H1 (cell line): ENCODE results near the gene STIMATE. TPM values are rescaled to one million over a fixed set of nuclear protein-coding genes. Genes with fewer than 3 reads are reported as not detected.

Experiments used
- CTCF ChIA-PET: fragments of 300-600 bp; sonication (Branson Sonifier 250); formaldehyde crosslinking; loops from one replicate; lab custom pipeline; 2021; ENCODE audit not compliant: partially characterized antibody; lab: Charles Lee
- POLR2A ChIA-PET: fragments of 300-600 bp; sonication (Branson Sonifier 250); formaldehyde crosslinking; loops from one replicate; lab custom pipeline; 2021; ENCODE audit warnings: inconsistent platforms; ENCODE audit not compliant: partially characterized antibody; lab: Charles Lee
- DNase-seq, 2 experiments: peaks; one replicate each; pipeline versions ENCODE4 v3.0.0 to v3.0.0-alpha.2; 2010 to 2022; ENCODE audit warnings: low spot score in 2 of 2, low read depth in 1 of 2, mixed read lengths in 1 of 2
- FAIRE-seq: peaks from 2 replicates; lab custom pipeline; 2011; peaks lifted over from hg19 to GRCh38; lab: Jason Lieb, UNC
- H2AFZ ChIP-seq: 2 replicates; pipeline ENCODE4 v1.8.1; 2012; ENCODE audit warnings: low read length, inconsistent platforms
- H2AK5ac ChIP-seq: 2 replicates; pipeline ENCODE4 v1.6.1; 2013; ENCODE audit warnings: low read depth, low read length
- H2BK120ac ChIP-seq: replicated peaks from 2 replicates; pipeline ENCODE3; 2013; ENCODE audit warnings: low read depth, low read length, inconsistent platforms
- H2BK12ac ChIP-seq: 2 replicates; pipeline ENCODE4 v1.6.1; 2013; ENCODE audit warnings: low read depth, low read length
- H2BK15ac ChIP-seq: 2 replicates; pipeline ENCODE4 v1.6.1; 2013; ENCODE audit warnings: low read length
- H2BK20ac ChIP-seq: 2 replicates; pipeline ENCODE4 v1.6.1; 2013; ENCODE audit warnings: low read length
- H2BK5ac ChIP-seq: 2 replicates; pipeline ENCODE4 v1.6.1; 2013; ENCODE audit warnings: low read depth, low read length
- H3K14ac ChIP-seq: 2 replicates; pipeline ENCODE4 v1.6.1; 2013; ENCODE audit warnings: inconsistent platforms; ENCODE audit not compliant: insufficient read length
- H3K18ac ChIP-seq: 2 replicates; pipeline ENCODE4 v1.6.1; 2013; ENCODE audit warnings: low read length; ENCODE audit errors: extremely low read depth
- H3K23ac ChIP-seq: 2 replicates; pipeline ENCODE4 v1.6.1; 2013; ENCODE audit warnings: inconsistent platforms; ENCODE audit not compliant: insufficient read length
- H3K23me2 ChIP-seq: 2 replicates; pipeline ENCODE4 v1.6.1; 2013; ENCODE audit warnings: low read depth, low read length
- H3K27ac ChIP-seq: 2 replicates; pipeline ENCODE4 v1.6.1; 2011; ENCODE audit warnings: low read depth, low read length, inconsistent platforms
- H3K27me3 ChIP-seq, 4 experiments: replicated peaks in 1 of 4; 1 replicate in 1 of 4; 2 replicates in 3 of 4; pipeline versions ENCODE4 v1.6.1 to v1.8.1; 2011 to 2013; ENCODE audit warnings: low read length in 3 of 4, mild to moderate bottlenecking in 3 of 4, inconsistent platforms in 2 of 4, mixed read lengths in 2 of 4, moderate library complexity in 1 of 4; ENCODE audit not compliant: control insufficient read depth in 3 of 4, insufficient read depth in 3 of 4; ENCODE audit errors: extremely low read depth in 1 of 4
- H3K36me3 ChIP-seq, 4 experiments: 2 replicates each; pipeline versions ENCODE4 v1.6.1 to v1.8.1; 2011 to 2013; ENCODE audit warnings: mild to moderate bottlenecking in 4 of 4, low read length in 3 of 4, moderate library complexity in 2 of 4, control low read depth in 1 of 4, inconsistent platforms in 1 of 4; ENCODE audit not compliant: insufficient read depth in 4 of 4, control insufficient read depth in 2 of 4
- H3K4ac ChIP-seq: replicated peaks from 2 replicates; pipeline ENCODE3; 2013; ENCODE audit warnings: low read length, low read depth, mixed read lengths, inconsistent platforms; ENCODE audit not compliant: insufficient read length
- H3K4me1 ChIP-seq, 4 experiments: replicated peaks in 1 of 4; 1 replicate in 1 of 4; 2 replicates in 3 of 4; pipeline versions ENCODE4 v1.6.1 to v1.8.1; 2011 to 2013; ENCODE audit warnings: low read length in 3 of 4, inconsistent platforms in 2 of 4, mixed read lengths in 1 of 4; ENCODE audit not compliant: insufficient read depth in 4 of 4, control insufficient read depth in 3 of 4
- H3K4me2 ChIP-seq, 2 experiments: 2 replicates each; pipeline versions ENCODE4 v1.6.1 to v1.8.1; 2011 to 2013; ENCODE audit warnings: low read depth in 2 of 2, low read length in 2 of 2, control low read depth in 1 of 2, inconsistent platforms in 1 of 2, mild to moderate bottlenecking in 1 of 2; ENCODE audit not compliant: insufficient read depth in 1 of 2
- H3K4me3 ChIP-seq, 4 experiments: fragments of 200-600, 300-600 bp in 1 of 4; sonication (generic), shearing (Covaris generic), sonication (Bioruptor Twin) in 1 of 4; 2 replicates each; pipeline versions ENCODE4 v1.5.1 to v1.8.1; 2011 to 2016; ENCODE audit warnings: low read length in 4 of 4, low read depth in 3 of 4, control low read depth in 2 of 4, inconsistent platforms in 2 of 4, mild to moderate bottlenecking in 2 of 4, mixed read lengths in 1 of 4, moderate library complexity in 1 of 4; ENCODE audit not compliant: insufficient read depth in 2 of 4; ENCODE audit errors: extremely low read depth in 1 of 4
- H3K56ac ChIP-seq: replicated peaks from 2 replicates; pipeline ENCODE3; 2013; ENCODE audit warnings: low read depth, mild to moderate bottlenecking, mixed read lengths, low read length, inconsistent platforms; ENCODE audit not compliant: insufficient read length
- H3K79me1 ChIP-seq: 2 replicates; pipeline ENCODE4 v1.6.1; 2013; ENCODE audit warnings: low read depth, low read length, control low read depth
- H3K79me2 ChIP-seq, 2 experiments: 2 replicates each; pipeline versions ENCODE4 v1.6.1 to v1.8.1; 2012 to 2013; ENCODE audit warnings: low read length in 2 of 2, mild to moderate bottlenecking in 2 of 2, inconsistent platforms in 1 of 2; ENCODE audit not compliant: insufficient read depth in 2 of 2, control insufficient read depth in 1 of 2
- H3K9ac ChIP-seq, 4 experiments: replicated peaks in 1 of 4; 1 replicate in 1 of 4; 2 replicates in 3 of 4; pipeline versions ENCODE4 v1.6.1 to v1.8.1; 2011 to 2013; ENCODE audit warnings: low read depth in 3 of 4, low read length in 3 of 4, control low read depth in 2 of 4, mild to moderate bottlenecking in 2 of 4, moderate library complexity in 2 of 4, inconsistent platforms in 1 of 4; ENCODE audit errors: extremely low read depth in 1 of 4
- H3K9me3 ChIP-seq, 2 experiments: 2 replicates each; pipeline versions ENCODE4 v1.6.1 to v1.8.1; 2012 to 2013; ENCODE audit warnings: mild to moderate bottlenecking in 2 of 2, moderate library complexity in 2 of 2, control low read depth in 1 of 2, inconsistent platforms in 1 of 2, low read depth in 1 of 2, low read length in 1 of 2, mixed read lengths in 1 of 2; ENCODE audit not compliant: insufficient read depth in 2 of 2
- H4K20me1 ChIP-seq, 2 experiments: replicated peaks in 1 of 2; 2 replicates each; pipeline versions ENCODE3 to v1.8.1; 2011 to 2013; ENCODE audit warnings: inconsistent platforms in 2 of 2, low read length in 2 of 2, mild to moderate bottlenecking in 1 of 2; ENCODE audit not compliant: insufficient read depth in 2 of 2, control insufficient read depth in 1 of 2
- H4K5ac ChIP-seq: 2 replicates; pipeline ENCODE4 v1.6.1; 2013; ENCODE audit warnings: low read length, low read depth, mixed read lengths, inconsistent platforms; ENCODE audit not compliant: insufficient read length
- H4K8ac ChIP-seq: 2 replicates; pipeline ENCODE4 v1.8.0; 2013; ENCODE audit warnings: mild to moderate bottlenecking, moderate library complexity, low read length, inconsistent platforms; ENCODE audit not compliant: insufficient read depth; ENCODE audit errors: extremely low read depth
- H4K91ac ChIP-seq: replicated peaks from 2 replicates; pipeline ENCODE3; 2013; ENCODE audit warnings: low read length, mixed read lengths, inconsistent platforms; ENCODE audit not compliant: insufficient read length
- ATF3 ChIP-seq: IDR thresholded peaks from 2 replicates; pipeline ENCODE4 v1.6.1; 2011; ENCODE audit warnings: low read depth, mild to moderate bottlenecking, low read length; ENCODE audit not compliant: insufficient read depth
- BACH1 ChIP-seq: IDR thresholded peaks from 2 replicates; pipeline ENCODE4 v1.6.1; 2012; ENCODE audit warnings: low read length, improper control_type of control experiment
- CEBPB ChIP-seq: IDR thresholded peaks from 2 replicates; pipeline ENCODE4 v1.6.1; 2012; ENCODE audit warnings: low read depth, low read length
- CHD2 ChIP-seq: IDR thresholded peaks from 2 replicates; pipeline ENCODE4 v1.6.1; 2012; ENCODE audit warnings: low read length, improper control_type of control experiment
- FOSL1 ChIP-seq: IDR thresholded peaks from 2 replicates; pipeline ENCODE4 v1.6.1; 2011; ENCODE audit warnings: mild to moderate bottlenecking, low read depth, low read length, moderate library complexity; ENCODE audit not compliant: insufficient read depth
- GABPA ChIP-seq: IDR thresholded peaks from 2 replicates; pipeline ENCODE4 v1.6.1; 2011; ENCODE audit warnings: mild to moderate bottlenecking, low read length, moderate library complexity, borderline replicate concordance; ENCODE audit not compliant: insufficient read depth
- JUN ChIP-seq: IDR thresholded peaks from 2 replicates; pipeline ENCODE4 v1.6.1; 2011; ENCODE audit warnings: low read depth, mild to moderate bottlenecking, improper control_type of control experiment, low read length
- RAD21 ChIP-seq, 2 experiments: IDR thresholded peaks in 1 of 2; conservative IDR thresholded peaks in 1 of 2; 2 replicates each; pipeline ENCODE4 v1.6.1; 2011; ENCODE audit warnings: low read depth in 2 of 2, low read length in 2 of 2, improper control_type of control experiment in 1 of 2, inconsistent platforms in 1 of 2, mild to moderate bottlenecking in 1 of 2, moderate library complexity in 1 of 2
- RFX5 ChIP-seq: IDR thresholded peaks from 2 replicates; pipeline ENCODE4 v1.6.1; 2011; ENCODE audit warnings: low read depth, low read length, improper control_type of control experiment, borderline replicate concordance
- RXRA ChIP-seq: IDR thresholded peaks from 2 replicates; pipeline ENCODE4 v1.6.1; 2011; ENCODE audit warnings: low read depth, mild to moderate bottlenecking, low read length, moderate library complexity; ENCODE audit not compliant: insufficient read depth
- TEAD4 ChIP-seq: IDR thresholded peaks from 2 replicates; pipeline ENCODE4 v1.6.1; 2012; ENCODE audit warnings: low read depth, low read length, inconsistent platforms, mixed read lengths
- WGBS, 2 experiments: shearing (Covaris generic) in 1 of 2; methylation state at CpG; one replicate each; pipeline versions ENCODE4 v1.1.6 to v1.1.7; 2013 to 2015; ENCODE audit warnings: low lambda C conversion rate in 2 of 2, mixed read lengths in 2 of 2, inconsistent platforms in 1 of 2, low coverage in 1 of 2, missing lambda C conversion rate in 1 of 2; ENCODE audit not compliant: insufficient replicate concordance in 2 of 2, insufficient coverage in 1 of 2, insufficient read length in 1 of 2; ENCODE audit errors: extremely low coverage in 1 of 2, missing lambda C conversion rate in 1 of 2; 5-methylcytosine and 5-hydroxymethylcytosine counted together
- polyA plus RNA-seq, 7 experiments: library from polyadenylated mRNA; depleted of rRNA in 3 of 7; stranded (reverse) in 5 of 7; unstranded in 2 of 7; fragments of >200 nt in 5 of 7; fragments of 200-250 nt in 2 of 7; gene quantifications; 1 replicate in 5 of 7; 2 replicates in 1 of 7; 4 replicates in 1 of 7; pipeline versions ENCODE4 v1.2.1 to v1.2.3, GENCODE V29; 2011 to 2013; ENCODE audit warnings: missing spikeins in 2 of 7, mixed read lengths in 2 of 7
- total RNA-seq: library from RNA; stranded (reverse); fragmentation: NEBNext Ultra II Directional; extraction: Animal tissue kit (Norgen Biotek cat#: 25700); gene quantifications from 2 replicates; pipeline ENCODE4 v1.2.1, GENCODE V29; 2021
- TF ChIP-seq, protein P1 (sequence below): IDR thresholded peaks from 2 replicates; pipeline ENCODE4 v1.6.1; 2012; ENCODE audit warnings: low read length, inconsistent platforms

The STIMATE gene
- total and polyA plus RNA-seq, 2 of the 8 experiments (the other 6 are each of a cell fraction or from before 2014, with no cell fraction given): 17.5 to 22.1 TPM

GRCh38 chr3:52857133-52857532 lies 40.2 kb downstream of the STIMATE start:
- H4K8ac ChIP-seq: no peak overlapping the region
- H3K79me2 ChIP-seq: no peaks in the 10 kb centered on the region
- no peak overlapping the region for H2BK15ac ChIP-seq
- H3K4me2 ChIP-seq: no peak overlapping the region
- POLR2A ChIA-PET: interaction anchor here (0.9 kb wide), 1 partner anchor 13 kb away, joined by 3 read pairs; no protein-coding TSS in a partner anchor
- no peak overlapping the region for H3K9ac ChIP-seq
- no peak overlapping the region for H3K23ac ChIP-seq
- H3K4ac ChIP-seq: no peak overlapping the region
- H2BK20ac ChIP-seq: no peak overlapping the region
- H2AK5ac ChIP-seq: no peak overlapping the region
- H3K23me2 ChIP-seq: no peaks in the 10 kb centered on the region
- peaks cover 0 to 4% (median 0%) of the 10 kb centered on the region in 4 experiments; a peak in 3 of 8 replicates for H3K36me3 ChIP-seq
- DNase-seq (no peak), FAIRE-seq (no peak)
- H2BK5ac ChIP-seq: no peak overlapping the region
- H3K14ac ChIP-seq: no peak overlapping the region
- H3K79me1 ChIP-seq: no peaks in the 10 kb centered on the region
- no peak overlapping the region for H3K56ac ChIP-seq
- H4K91ac ChIP-seq: no peak overlapping the region
- H4K5ac ChIP-seq: no peak overlapping the region
- no peaks in the 10 kb centered on the region for H3K9me3 ChIP-seq
- no peak overlapping the region for H2AFZ ChIP-seq
- H2BK12ac ChIP-seq: no peak overlapping the region
- CTCF ChIA-PET: interaction anchor here (1.0 to 2.2 kb wide), 9 partner anchors 9 to 343 kb away, joined by 3 to 8 read pairs (median 4); no protein-coding TSS in a partner anchor
- no peaks in the 10 kb centered on the region for H3K27me3 ChIP-seq
- WGBS, 2 experiments: 73% methylated on average over 3 of the region's 3 CpGs; no CpG with 5 or more reads in 1 of the 2 experiments
- no peak overlapping the region for H2BK120ac ChIP-seq
- H3K18ac ChIP-seq: no peak overlapping the region
- H3K4me3 ChIP-seq: no peak overlapping the region
- peaks cover 0 to 6% of the 10 kb centered on the region in 2 experiments for H4K20me1 ChIP-seq
- H3K27ac ChIP-seq: no peak overlapping the region
- no peaks in the 10 kb centered on the region for H3K4me1 ChIP-seq
- TF ChIP-seq FOSL1 (no peak), CHD2 (no peak), ATF3 (no peak), JUN (no peak), TEAD4 (no peak), RXRA (no peak), GABPA (no peak), RAD21 (IDR thresholded peaks at IDR 0.05 in 1 of 2, conservative IDR thresholded peaks at IDR 0.05 in 1 of 2; ENCODE audit: low read depth in 2 of 2, low read length in 2 of 2) (no peak), BACH1 (no peak), CEBPB (no peak), RFX5 (no peak)
- TF ChIP-seq, protein P1, sequence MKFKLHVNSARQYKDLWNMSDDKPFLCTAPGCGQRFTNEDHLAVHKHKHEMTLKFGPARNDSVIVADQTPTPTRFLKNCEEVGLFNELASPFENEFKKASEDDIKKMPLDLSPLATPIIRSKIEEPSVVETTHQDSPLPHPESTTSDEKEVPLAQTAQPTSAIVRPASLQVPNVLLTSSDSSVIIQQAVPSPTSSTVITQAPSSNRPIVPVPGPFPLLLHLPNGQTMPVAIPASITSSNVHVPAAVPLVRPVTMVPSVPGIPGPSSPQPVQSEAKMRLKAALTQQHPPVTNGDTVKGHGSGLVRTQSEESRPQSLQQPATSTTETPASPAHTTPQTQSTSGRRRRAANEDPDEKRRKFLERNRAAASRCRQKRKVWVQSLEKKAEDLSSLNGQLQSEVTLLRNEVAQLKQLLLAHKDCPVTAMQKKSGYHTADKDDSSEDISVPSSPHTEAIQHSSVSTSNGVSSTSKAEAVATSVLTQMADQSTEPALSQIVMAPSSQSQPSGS: no peak
